Psoas muscle (tissue), 8 donors: ENCODE results near the gene MYH1. TPM values are rescaled to one million over a fixed set of nuclear protein-coding genes. Genes with fewer than 3 reads are reported as not detected.
A peak's percentile ranks its signal among the peaks of the same experiment; 100 is the strongest.

Source experiments
- ATAC-seq, 4 donors: fragments of 200-7000 bp; cut with Tn5 transposase; one replicate each; pipeline ENCODE4 v1.9.1; 2020; ENCODE audit warnings: moderate library complexity in 3 of 4, mild to moderate bottlenecking in 2 of 4
- DNase-seq, 2 donors: peaks; one replicate each; pipeline ENCODE4 v3.0.0-alpha.2; 2020
- H3K27ac ChIP-seq: fragments of 200-600 bp; one replicate; pipeline ENCODE4 v1.8.0; 2022
- H3K27me3 ChIP-seq, 3 donors: fragments of 200-600 bp in 1 of 3; one replicate each; pipeline versions ENCODE4 v1.6.1 to v1.8.0; 2013 to 2022; ENCODE audit warnings: low read length in 2 of 3, mild to moderate bottlenecking in 2 of 3, moderate library complexity in 1 of 3; ENCODE audit not compliant: insufficient read depth in 3 of 3
- H3K36me3 ChIP-seq, 2 donors: fragments of 200-600 bp in 1 of 2; one replicate each; pipeline versions ENCODE4 v1.6.1 to v1.8.0; 2013 to 2022; ENCODE audit warnings: low read depth in 1 of 2, mild to moderate bottlenecking in 1 of 2, moderate library complexity in 1 of 2; ENCODE audit not compliant: insufficient read depth in 1 of 2
- H3K4me1 ChIP-seq: fragments of 200-600 bp; one replicate; pipeline ENCODE4 v1.8.0; 2022
- H3K4me3 ChIP-seq: fragments of 200-600 bp; one replicate; pipeline ENCODE4 v1.8.0; 2022; ENCODE audit warnings: mild to moderate bottlenecking
- H3K9me3 ChIP-seq: fragments of 200-600 bp; one replicate; pipeline ENCODE4 v1.8.0; 2022
- CTCF ChIP-seq: fragments of 200-600 bp; IDR thresholded peaks from one replicate; pipeline ENCODE4 v1.8.0; 2022; ENCODE audit warnings: antibody characterized with exemption
- WGBS, 3 donors: extraction: QIAGEN DNeasy Blood & Tissue Kit; methylation state at CpG; one replicate each; pipeline versions ENCODE4 v1.1.6 to v1.1.7; 2013; 5-methylcytosine and 5-hydroxymethylcytosine counted together
- intact Hi-C, 2 donors: fragments of 100-400 bp; cut with DNase I; formaldehyde crosslinking; loops; one replicate each; pipeline versions ENCODE4 v1.11.0 to v1.14.2; 2022
- polyA plus RNA-seq, 3 donors: library from polyadenylated mRNA; stranded (reverse); fragments of 200-250 nt; gene quantifications; one replicate each; pipeline ENCODE4 v1.2.3, GENCODE V29; 2013
- total RNA-seq, 4 donors: library from RNA; stranded (reverse); fragmentation: NEBNext Ultra II Directional in 2 of 4; extraction: Animal tissue kit (Norgen Biotek cat#: 25700) in 2 of 4; gene quantifications; one replicate each; pipeline versions ENCODE4 v1.2.1 to v1.2.4, GENCODE V29; 2021 to 2023
- donor health status: healthy with polysubstance abuse.
- donor health status: DM: no; HTN: no; CAD: no; lungs with moderate emphysema.
- donor health status: Bipolar disorder and iron deficiency.
- donor health status: healthy.
- donor health status: DM: yes; HTN: yes; CAD: no.
- donor health status: DM: no; HTN: no; CAD: no.
- donor health status: DM: no; HTN: no; CAD: no.
- donor health status: DM: yes; HTN: yes; CAD: no.

MYH1 gene
- total and polyA plus RNA-seq, 7 donors = 61.5 to 3,329 (median 1,180) TPM

- TF ChIP-seq CTCF = no peak
- Histone ChIP-seq H3K27ac (peak overlapping the region; percentile 73), H3K27me3 (no peaks in the 10 kb centered on the region), H3K4me3 (no peak overlapping the region), H3K4me1 (peaks cover 14% of the 10 kb centered on the region), H3K9me3 (no peaks in the 10 kb centered on the region), H3K36me3 (no peaks in the 10 kb centered on the region)
- intact Hi-C loops = no loop called here
- ATAC-seq = peak; percentile 51 to 78 (median 68)
- WGBS, 3 donors = 24 to 41% (median 27%) methylated on average over 5 of the region's 5 CpGs
- no peak for DNase-seq
Observed at GRCh38 chr17:10556301-10557005, 38.1 kb upstream of the MYH1 start.

- DNase-seq = no peak
- Histone ChIP-seq H3K27ac (peak overlapping the region; percentile 88), H3K36me3 (peaks cover 0 to 13% of the 10 kb centered on the region in 2 donors), H3K9me3 (no peaks in the 10 kb centered on the region), H3K4me3 (peak overlapping the region; percentile 58), H3K4me1 (peaks cover 14% of the 10 kb centered on the region), H3K27me3 (no peaks in the 10 kb centered on the region)
- no peak for ATAC-seq
- 60 to 64% (median 61%) methylated on average over 4 of the region's 4 CpGs for WGBS, 3 donors
- TF ChIP-seq CTCF = no peak
- intact Hi-C loops = no loop called here
Observed at GRCh38 chr17:10550014-10550413, 31.7 kb upstream of the MYH1 start.

- H3K9me3 ChIP-seq = no peaks in the 10 kb centered on the region
- peaks cover 0 to 19% of the 10 kb centered on the region in 2 donors for H3K36me3 ChIP-seq
- peak within 1 kb of the TSS; percentile 88 for H3K27ac ChIP-seq
- DNase-seq = no peak
- H3K4me3 ChIP-seq = peak within 1 kb of the TSS; percentile 58
- peaks cover 15% of the 10 kb centered on the region for H3K4me1 ChIP-seq
- ATAC-seq = peak; percentile 67 to 80 (median 76)
- WGBS, 3 donors = 29 to 33% (median 31%) methylated on average over 9 of the region's 9 CpGs
- TF ChIP-seq CTCF = no peak
- intact Hi-C loops = loop anchor here (5.0 to 10.0 kb wide), 2 partner anchors 48 to 66 kb away; no protein-coding TSS in a partner anchor
- no peaks in the 10 kb centered on the region for H3K27me3 ChIP-seq
Observed at GRCh38 chr17:10549096-10549842, 30.9 kb upstream of the MYH1 start, which contains the start of gene MYH2. MYH2 (minus strand) TSS chr17:10549658; CDS start chr17:10547920, 1,738 bp downstream.

- no peak for DNase-seq
- peak overlapping the region; percentile 88 for H3K27ac ChIP-seq
- intact Hi-C loops = loop anchor here (5.0 to 10.0 kb wide), 2 partner anchors 50 to 67 kb away; no protein-coding TSS in a partner anchor
Observed at GRCh38 chr17:10547351-10547750, 29.0 kb upstream of the MYH1 start.

More at GRCh38 chr17:10547351-10547750, 29.0 kb upstream of the MYH1 start:
- peaks cover 12% of the 10 kb centered on the region for H3K4me1 ChIP-seq
- no peaks in the 10 kb centered on the region for H3K27me3 ChIP-seq
- peak overlapping the region; percentile 58 for H3K4me3 ChIP-seq
- peaks cover 0 to 34% of the 10 kb centered on the region in 2 donors for H3K36me3 ChIP-seq
- TF ChIP-seq CTCF = no peak
- peak; percentile 61 to 85 (median 79) for ATAC-seq
- WGBS, 3 donors = 53 to 75% (median 63%) methylated on average over 6 of the region's 6 CpGs
- H3K9me3 ChIP-seq = no peaks in the 10 kb centered on the region
